MM.1S (cell line): ENCODE data around the gene TBC1D9B.

ENCODE experiments used
- DNase-seq: peaks from one replicate; pipeline ENCODE4 v3.0.0-alpha.2; 2015
- H2AFZ ChIP-seq: fragments of 300-600 bp; sonication (generic); 2 replicates; pipeline ENCODE4 v1.6.0; 2016; ENCODE audit warnings: antibody characterized with exemption, low read length
- H3F3A ChIP-seq: fragments of 300-600 bp; sonication (generic); 2 replicates; pipeline ENCODE4 v1.6.1; 2016; ENCODE audit warnings: mild to moderate bottlenecking, antibody characterized with exemption, low read length, moderate library complexity, mixed read lengths; ENCODE audit not compliant: insufficient read depth
- H3K27ac ChIP-seq: fragments of 300-600 bp; sonication (generic); 2 replicates; pipeline ENCODE4 v1.5.1; 2016; ENCODE audit warnings: mild to moderate bottlenecking, low read length
- H3K27me3 ChIP-seq: fragments of 300-600 bp; sonication (generic); replicated peaks from 2 replicates; pipeline ENCODE4 v1.6.0; 2016; ENCODE audit warnings: low read length; ENCODE audit not compliant: insufficient read depth
- H3K36me3 ChIP-seq: fragments of 300-600 bp; sonication (generic); replicated peaks from 2 replicates; pipeline ENCODE4 v1.6.1; 2016; ENCODE audit warnings: mild to moderate bottlenecking, low read length, mixed read lengths; ENCODE audit not compliant: insufficient read depth
- H3K4me1 ChIP-seq: fragments of 300-600 bp; sonication (generic); 2 replicates; pipeline ENCODE4 v1.6.1; 2016; ENCODE audit warnings: low read length, mixed read lengths
- H3K4me2 ChIP-seq: fragments of 300-600 bp; sonication (generic); 2 replicates; pipeline ENCODE4 v1.6.0; 2016; ENCODE audit warnings: low read depth, low read length
- H3K4me3 ChIP-seq: fragments of 300-600 bp; sonication (generic); 2 replicates; pipeline ENCODE4 v1.5.1; 2016; ENCODE audit warnings: low read length, mixed read lengths
- H3K79me2 ChIP-seq: fragments of 300-600 bp; sonication (generic); 2 replicates; pipeline ENCODE4 v1.6.1; 2016; ENCODE audit warnings: mixed run types, low read length, mixed read lengths
- H3K9ac ChIP-seq: fragments of 300-600 bp; sonication (generic); 2 replicates; pipeline ENCODE4 v1.6.1; 2016; ENCODE audit warnings: low read length, mixed read lengths
- H3K9me2 ChIP-seq: fragments of 300-600 bp; sonication (generic); replicated peaks from 2 replicates; pipeline ENCODE4 v1.6.1; 2016; ENCODE audit warnings: mild to moderate bottlenecking, low read length, mixed read lengths; ENCODE audit not compliant: insufficient read depth
- H3K9me3 ChIP-seq: fragments of 300-600 bp; sonication (generic); replicated peaks from 2 replicates; pipeline ENCODE4 v1.6.1; 2016; ENCODE audit warnings: mild to moderate bottlenecking, low read length, mixed read lengths; ENCODE audit not compliant: insufficient read depth
- H4K20me1 ChIP-seq: fragments of 300-600 bp; sonication (generic); 2 replicates; pipeline ENCODE4 v1.6.1; 2016; ENCODE audit warnings: mild to moderate bottlenecking, low read length, moderate library complexity, mixed read lengths; ENCODE audit not compliant: insufficient read depth
- CTCF ChIP-seq: fragments of 300-600 bp; sonication (generic); IDR thresholded peaks from 2 replicates; pipeline ENCODE4 v1.5.1; 2016; ENCODE audit warnings: antibody characterized with exemption, low read length, mixed read lengths
- EZH2 ChIP-seq: fragments of 300-600 bp; sonication (generic); optimal IDR thresholded peaks from 2 replicates; pipeline ENCODE3; 2017; ENCODE audit warnings: low read depth, mild to moderate bottlenecking, antibody characterized with exemption, low read length, mixed read lengths
- EZH2phosphoT487 ChIP-seq: fragments of 300-600 bp; sonication (generic); IDR thresholded peaks from 2 replicates; pipeline ENCODE4 v1.6.1; 2018; ENCODE audit warnings: antibody characterized with exemption, low read length

The TBC1D9B gene

GRCh38 chr5:179828756-179829421 lies 78.8 kb downstream of the TBC1D9B start:
- H3K9ac ChIP-seq = no peak overlapping the region
- H3K4me3 ChIP-seq = no peak overlapping the region
- no peaks in the 10 kb centered on the region for H3K4me1 ChIP-seq
- peaks cover 39% of the 10 kb centered on the region for H3K36me3 ChIP-seq
- H3F3A ChIP-seq = peaks cover 35% of the 10 kb centered on the region
- H4K20me1 ChIP-seq = peaks cover 16% of the 10 kb centered on the region
- peaks cover 78% of the 10 kb centered on the region for H3K79me2 ChIP-seq
- H2AFZ ChIP-seq = no peak overlapping the region
- no peak for DNase-seq
- no peak overlapping the region for H3K27ac ChIP-seq
- H3K9me3 ChIP-seq = no peaks in the 10 kb centered on the region
- no peaks in the 10 kb centered on the region for H3K9me2 ChIP-seq
- H3K27me3 ChIP-seq = no peaks in the 10 kb centered on the region
- H3K4me2 ChIP-seq = no peak overlapping the region
- TF ChIP-seq CTCF (no peak), EZH2phosphoT487 (no peak), EZH2 (no peak)

GRCh38 chr5:179827680-179828079 lies 80.0 kb downstream of the TBC1D9B start:
- no peak for TF ChIP-seq EZH2
- TF ChIP-seq EZH2phosphoT487 = no peak
- no peak for TF ChIP-seq CTCF
- H4K20me1 ChIP-seq = peaks cover 22% of the 10 kb centered on the region
- no peak overlapping the region for H3K4me2 ChIP-seq
- H3K4me1 ChIP-seq = 0 out of 2 replicates have a peak, but pooled peaks cover 3% of the 10 kb centered on the region
- peaks cover 79% of the 10 kb centered on the region for H3K79me2 ChIP-seq
- no peaks in the 10 kb centered on the region for H3K27me3 ChIP-seq
- no peaks in the 10 kb centered on the region for H3K9me3 ChIP-seq
- DNase-seq = no peak
- no peaks in the 10 kb centered on the region for H3K9me2 ChIP-seq
- no peak overlapping the region for H2AFZ ChIP-seq
- no peak overlapping the region for H3K9ac ChIP-seq
- H3K27ac ChIP-seq = no peak overlapping the region
- H3K36me3 ChIP-seq = peaks cover 35% of the 10 kb centered on the region
- H3F3A ChIP-seq = peaks cover 28% of the 10 kb centered on the region
- no peak overlapping the region for H3K4me3 ChIP-seq

- no peak overlapping the region for H3K4me2 ChIP-seq
- H3K27me3 ChIP-seq = no peaks in the 10 kb centered on the region
- peaks cover 91% of the 10 kb centered on the region for H3K79me2 ChIP-seq
Measured at GRCh38 chr5:179825655-179826182, 82.0 kb downstream of the TBC1D9B start.

More at GRCh38 chr5:179825655-179826182, 82.0 kb downstream of the TBC1D9B start:
- Histone ChIP-seq H3K4me1 (peaks cover 12% of the 10 kb centered on the region; the same call in 1 of the 2 replicates), H4K20me1 (peaks cover 31% of the 10 kb centered on the region), H3K4me3 (no peak overlapping the region), H2AFZ (no peak overlapping the region), H3F3A (peaks cover 40% of the 10 kb centered on the region), H3K36me3 (peaks cover 35% of the 10 kb centered on the region), H3K9me3 (no peaks in the 10 kb centered on the region), H3K27ac (no peak overlapping the region), H3K9ac (no peak overlapping the region), H3K9me2 (no peaks in the 10 kb centered on the region)
- no peak for TF ChIP-seq EZH2phosphoT487
- TF ChIP-seq EZH2 = no peak
- TF ChIP-seq CTCF = no peak
- DNase-seq = no peak
